Stimulated activated CD4-positive, alpha-beta T cell treated with anti-CD3 and anti-CD28 coated beads, Interleukin-1b, Interleukin-23, amount 100 ng/mL, for 24 hours (primary cell): ENCODE measurements around the gene ZNF296.

Experiments used
- DNase-seq, 4 experiments: peaks; one replicate each; pipeline ENCODE4 v3.0.0-alpha.2; 2020; ENCODE audit warnings: low read depth in 4 of 4, low spot score in 1 of 4

The ZNF296 gene

DNA sequence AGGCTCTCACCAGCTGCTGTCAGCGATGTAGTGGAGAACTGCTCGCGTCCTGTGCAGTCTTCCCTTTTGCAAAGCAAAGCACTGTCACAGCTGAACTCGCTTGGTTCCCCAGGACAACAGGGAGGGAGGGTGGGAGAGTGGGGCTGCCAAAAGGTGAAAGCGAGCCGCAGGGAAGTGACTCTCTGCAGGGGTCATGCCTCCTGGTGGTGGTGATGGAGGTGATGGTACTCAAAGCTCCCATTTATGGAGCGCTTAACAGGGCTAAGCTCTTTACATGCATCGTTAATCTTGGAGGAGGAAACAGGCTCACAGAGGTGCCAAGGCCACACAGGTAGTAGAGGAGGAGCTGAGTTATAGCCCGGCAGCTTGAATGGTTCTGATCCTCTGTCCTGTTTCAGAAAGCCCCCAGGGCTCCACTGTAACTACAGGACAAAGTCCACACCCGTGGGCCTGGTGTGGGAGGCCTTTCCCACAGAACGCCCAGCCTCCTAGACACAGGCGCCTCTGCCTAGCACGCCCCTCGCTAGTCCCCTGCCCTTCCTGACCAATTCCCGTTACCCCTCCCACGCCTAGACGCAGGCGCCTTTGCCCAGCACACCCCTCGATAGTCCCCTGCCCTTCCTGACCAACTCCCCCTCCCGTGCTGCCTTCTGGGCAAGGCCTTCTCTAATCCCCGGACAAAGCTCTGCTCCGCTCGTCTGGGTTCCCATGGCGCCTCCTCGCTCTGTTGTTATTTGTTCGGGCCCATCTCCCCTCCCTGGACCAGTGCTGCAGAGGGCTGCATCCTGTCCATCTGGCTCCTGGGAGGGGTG is 27.4 kb upstream of the ZNF296 start:
- no peak for DNase-seq

DNA sequence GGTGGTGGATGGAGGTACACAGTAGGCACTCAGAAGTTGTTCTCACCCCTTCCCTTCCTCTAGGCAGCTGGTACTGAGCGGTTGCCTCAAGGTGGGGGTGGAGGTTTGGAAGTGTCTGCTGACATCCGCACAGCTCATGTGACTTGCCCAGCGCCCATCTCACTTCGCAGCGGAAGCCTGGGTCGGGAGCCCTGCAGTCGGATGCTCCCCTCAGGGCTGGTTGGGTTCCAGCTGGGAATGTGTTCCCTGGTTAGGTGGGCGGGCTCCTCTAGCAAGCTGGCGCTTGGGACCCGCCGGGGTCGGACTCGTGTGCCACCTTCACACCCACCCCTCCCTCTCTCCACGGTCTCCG is 26.9 kb upstream of the ZNF296 start:
- no peak for DNase-seq

DNA sequence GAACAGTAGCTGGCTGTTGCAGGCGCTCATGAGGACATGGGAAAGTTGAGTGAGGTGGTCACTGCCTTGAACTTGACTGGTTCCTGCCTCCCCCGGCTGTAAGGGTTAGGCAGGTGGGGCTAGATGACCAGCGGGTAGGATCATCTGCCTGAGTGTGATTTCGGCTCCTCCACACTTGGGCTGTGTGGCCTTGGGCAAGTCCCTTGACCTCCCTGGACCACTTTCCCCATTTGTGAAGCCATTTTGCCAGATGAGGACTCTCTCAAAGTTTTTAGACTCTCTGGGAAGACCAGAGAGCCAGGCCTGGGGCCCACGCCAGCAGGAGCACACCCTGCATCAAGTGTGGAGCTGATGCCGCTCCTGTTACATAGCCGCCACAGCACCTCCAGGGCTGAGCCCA is 26.2 kb upstream of the ZNF296 start:
- DNase-seq, result no peak

DNA sequence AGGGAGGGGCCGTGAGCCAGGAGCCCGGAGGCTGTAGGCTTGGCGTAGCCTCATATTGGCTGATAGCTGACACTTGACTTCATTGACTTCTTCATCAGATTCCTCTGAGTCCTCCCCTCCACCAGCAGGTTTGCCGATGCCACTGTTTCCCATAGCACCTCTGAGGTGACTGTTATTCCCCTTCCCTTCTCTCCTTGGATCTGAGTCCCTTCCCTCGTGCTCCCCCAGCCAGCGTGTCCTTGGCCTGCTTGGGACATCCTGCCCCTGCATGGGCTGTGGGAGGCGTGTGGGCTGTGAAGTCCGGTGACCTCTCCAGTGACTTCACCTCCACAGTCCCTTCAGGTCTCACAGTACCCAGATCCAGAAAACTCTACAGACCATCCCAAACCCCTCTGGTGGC is 25.5 kb upstream of the ZNF296 start:
- DNase-seq, result no peak

DNA sequence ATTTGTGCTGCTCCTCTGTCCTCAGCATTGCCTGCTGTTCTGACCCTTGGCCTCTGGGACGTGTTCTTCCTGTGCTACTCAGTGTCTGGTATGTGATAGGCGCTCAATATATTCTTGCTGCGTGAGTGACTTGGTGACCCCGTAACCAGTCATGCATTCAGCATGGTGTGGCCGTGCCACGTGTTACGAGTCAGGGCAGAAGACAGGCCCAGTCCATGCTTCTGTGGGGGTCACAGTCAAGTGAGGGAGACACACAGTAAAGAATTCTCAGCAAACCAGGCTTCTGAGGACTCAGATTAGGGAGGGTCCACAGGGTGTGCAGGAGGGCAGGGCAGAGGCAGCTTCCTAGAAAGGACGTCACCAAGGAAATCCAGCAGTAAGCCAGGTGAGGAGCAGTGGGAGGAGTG is 24.6 kb upstream of the ZNF296 start:
- no peak for DNase-seq

DNA sequence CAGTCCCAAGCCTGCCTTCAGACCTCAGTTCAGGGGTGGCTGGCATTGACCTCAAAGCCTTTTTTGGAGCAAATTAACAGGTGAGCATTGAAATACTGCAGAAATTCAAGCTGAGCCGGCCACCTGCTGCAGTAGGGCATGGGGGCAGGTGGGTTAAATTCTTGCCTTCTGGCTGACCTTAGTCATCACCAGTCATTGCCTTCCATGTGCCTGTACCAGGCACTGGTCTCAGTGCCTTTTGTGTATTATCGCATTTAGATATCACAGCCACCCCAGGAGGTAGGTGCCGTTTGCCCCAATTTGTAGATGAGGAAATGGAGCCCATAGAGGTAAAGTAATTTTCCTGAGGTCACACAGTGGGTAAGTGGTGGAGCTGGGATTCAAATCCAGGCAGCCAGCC is 23.9 kb upstream of the ZNF296 start:
- no peak for DNase-seq

DNA sequence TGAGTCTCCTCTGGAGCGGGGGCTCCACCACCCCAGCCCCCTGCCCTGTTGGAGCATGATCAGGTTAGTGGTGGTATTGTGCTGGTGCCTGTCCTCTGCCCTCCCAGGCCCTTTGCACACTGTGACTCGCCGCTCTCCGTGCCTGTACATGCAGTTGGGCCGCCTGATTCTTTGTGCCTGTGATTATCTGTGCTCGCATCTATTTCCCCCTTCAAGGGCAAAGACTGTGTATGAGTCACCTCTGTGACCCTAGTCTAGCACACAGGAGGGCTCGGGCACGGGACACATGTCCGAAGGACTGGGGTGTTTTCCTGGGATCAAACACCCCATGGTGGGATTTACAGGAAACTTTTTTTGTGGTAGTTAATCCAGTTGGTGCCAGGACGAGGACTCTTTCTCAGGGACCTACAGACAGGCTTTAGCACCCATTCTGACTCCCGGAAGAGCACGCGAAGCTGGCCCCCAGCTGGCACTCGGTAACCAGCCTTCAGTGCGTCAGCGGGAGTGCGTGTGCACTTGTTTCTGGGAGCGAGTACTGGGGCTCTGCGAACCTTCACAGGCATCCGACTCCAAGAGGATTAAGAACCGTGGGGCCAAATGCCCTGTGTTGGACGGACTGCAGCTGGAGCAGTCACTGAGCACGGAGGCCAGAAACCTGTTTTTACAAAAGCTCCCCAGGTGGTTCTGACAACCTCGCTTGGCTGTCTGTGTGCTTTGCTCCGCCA is 23.4 kb upstream of the ZNF296 start:
- DNase-seq, result no peak

DNA sequence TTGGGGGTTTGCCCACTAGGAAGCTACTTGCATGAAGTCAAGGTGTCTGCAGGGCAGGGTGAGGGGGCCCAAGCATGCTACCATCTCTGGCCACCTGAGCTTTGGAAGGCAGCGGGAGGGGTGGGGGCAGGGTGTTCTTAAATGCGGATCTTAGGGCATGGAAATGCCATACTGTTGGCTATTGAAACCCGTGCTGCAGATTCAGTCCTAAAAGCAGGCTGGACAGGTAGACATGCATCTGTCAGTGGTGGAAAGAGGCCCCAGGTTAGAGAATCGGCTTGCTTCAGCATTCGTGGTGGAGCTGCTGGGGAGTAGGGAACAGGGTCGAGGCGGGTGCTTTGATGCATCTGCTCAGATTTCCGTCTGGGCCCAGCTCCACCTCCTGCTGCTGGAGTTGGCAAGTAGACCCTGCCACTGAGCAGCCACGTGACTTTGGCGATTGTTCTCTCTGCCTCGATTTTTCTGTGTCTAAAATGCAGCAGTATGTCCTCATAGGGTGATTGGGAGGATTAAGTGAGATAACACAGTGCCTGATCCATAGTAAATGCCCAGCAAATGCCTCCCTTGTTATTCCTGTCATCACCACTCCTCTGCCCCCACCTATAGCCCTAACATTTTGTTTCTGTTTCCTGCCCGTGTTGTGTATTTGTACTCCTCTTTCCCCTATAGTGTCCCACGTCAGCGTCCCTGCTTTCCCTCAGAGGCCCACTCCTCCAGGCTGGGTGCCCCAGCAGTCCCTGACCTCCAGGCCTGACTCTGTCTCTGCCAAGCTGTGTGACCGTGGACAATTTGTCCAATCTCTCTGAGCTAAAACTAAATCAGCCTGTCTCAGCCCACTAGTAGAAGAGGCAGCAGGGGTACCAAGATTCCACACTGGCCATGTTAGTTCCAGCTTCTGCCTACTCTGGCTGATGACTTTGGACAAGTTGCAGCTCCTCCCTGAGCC is 22.5 kb upstream of the ZNF296 start:
- no peak for DNase-seq

DNA sequence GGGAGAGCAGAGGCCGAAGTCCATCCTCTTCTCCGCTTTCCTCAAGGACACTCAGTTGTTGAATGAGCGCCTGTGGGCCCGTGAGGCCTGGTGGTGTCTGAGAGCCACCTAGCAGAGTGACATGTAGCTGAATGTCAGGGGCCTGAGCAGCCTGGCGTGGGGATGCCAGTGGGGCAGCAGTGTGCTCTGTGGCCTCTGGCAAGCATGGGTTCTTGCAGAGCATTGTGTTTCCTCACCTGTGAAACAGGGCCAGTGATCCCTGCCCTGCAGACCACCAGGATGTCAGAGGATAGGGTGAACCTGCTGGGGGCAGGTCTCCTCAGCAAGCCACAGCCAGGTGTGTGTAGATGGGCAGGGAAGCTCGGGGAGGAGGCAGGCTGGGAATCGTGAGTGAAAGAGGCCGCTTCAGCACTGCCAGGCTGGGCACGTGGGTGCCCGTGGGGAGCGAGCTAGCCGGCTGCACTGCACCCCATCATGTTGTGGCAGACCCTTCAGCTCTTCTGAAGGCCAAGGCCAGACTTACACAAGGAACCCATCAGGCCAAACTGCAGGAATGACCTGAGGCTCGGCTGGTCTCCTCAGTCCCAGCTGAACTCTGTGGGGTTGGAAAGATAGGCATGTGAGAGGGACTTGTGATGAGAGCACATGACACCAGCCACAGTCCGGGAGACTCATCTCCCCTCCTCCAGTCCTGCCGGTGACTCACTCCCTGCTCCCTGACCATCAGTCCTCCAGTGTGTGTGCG is 21.7 kb upstream of the ZNF296 start:
- no peak for DNase-seq

DNA sequence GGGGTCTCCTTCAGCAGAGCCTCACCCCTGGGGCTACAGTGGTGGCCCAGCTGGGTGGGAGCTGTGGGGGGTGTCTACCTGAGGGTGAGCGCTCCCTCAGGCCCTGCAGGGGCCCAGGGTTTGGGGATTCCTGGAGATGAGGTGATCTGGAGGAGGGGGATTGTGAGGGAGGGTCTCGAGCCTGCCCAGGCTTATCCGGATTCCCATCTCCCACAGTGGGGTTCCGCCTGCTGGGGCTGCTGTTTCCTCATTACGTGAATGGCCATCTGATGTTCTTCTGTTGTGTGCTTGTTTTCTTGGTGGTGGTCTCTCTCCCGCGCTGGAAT is 21.1 kb upstream of the ZNF296 start:
- no peak for DNase-seq

DNA sequence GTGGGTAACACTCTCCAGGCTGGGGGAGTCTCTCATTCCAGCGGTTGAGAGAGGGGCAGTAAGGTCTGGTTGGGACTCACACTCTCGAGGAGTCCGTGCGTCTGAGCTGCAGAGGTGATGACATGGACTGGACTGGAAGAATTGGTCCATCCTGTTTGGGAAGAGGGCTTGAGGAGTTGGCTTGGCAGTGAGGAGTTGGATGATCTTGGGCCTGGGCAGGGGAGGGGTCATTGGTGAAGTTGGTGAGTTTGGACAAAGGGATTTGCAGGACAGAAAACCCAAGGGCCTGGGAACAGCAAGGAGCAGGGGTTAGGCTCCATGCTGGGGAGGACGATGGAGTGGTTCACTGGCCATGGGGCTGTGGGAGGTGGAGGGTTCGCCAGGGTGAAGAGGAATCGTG is 20.4 kb upstream of the ZNF296 start:
- no peak for DNase-seq

DNA sequence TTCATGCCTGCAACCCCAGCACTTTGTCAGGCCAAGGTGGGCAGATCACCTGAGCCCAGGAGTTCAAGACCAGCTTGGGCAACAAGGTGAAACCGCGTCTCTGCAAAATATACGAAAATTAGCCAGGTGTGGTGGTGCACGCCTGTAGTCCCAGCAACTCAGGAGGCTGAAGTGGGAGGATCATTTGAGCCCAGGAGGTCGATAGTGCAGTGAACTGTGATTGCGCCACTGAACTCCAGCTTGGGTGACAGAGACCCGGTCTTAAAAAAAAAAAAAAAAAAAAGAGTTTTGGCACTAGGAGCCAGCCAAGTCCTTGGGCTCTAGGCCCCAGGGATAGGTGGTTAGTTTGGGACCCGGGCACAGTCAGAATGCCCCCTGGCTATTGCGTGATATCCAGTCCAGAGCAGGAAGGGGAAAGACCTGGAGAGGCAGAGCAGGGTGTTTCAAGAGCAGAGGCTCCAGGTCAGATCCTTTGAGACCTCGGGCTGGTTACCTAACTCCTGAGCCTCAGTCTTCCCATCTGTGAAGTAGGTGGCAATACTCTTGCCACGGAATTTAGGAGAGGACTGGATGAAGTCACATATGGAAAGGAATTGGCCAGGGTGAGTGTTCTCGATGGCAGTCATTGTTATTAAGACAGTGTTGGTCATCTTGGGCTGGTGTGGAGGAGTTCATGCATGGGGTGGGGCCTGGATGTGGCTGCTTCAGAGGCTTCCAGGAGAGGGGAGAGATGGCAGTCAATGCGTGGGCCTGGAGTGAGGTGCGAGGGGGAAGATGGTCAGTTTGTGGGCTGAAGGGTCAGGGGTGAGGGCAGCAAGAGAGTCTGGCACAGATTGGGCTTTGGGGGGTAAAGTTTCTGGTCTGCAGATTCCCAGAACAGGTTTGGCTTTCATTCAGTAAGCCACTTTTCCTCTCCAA is 19.5 kb upstream of the ZNF296 start:
- no peak for DNase-seq

DNA sequence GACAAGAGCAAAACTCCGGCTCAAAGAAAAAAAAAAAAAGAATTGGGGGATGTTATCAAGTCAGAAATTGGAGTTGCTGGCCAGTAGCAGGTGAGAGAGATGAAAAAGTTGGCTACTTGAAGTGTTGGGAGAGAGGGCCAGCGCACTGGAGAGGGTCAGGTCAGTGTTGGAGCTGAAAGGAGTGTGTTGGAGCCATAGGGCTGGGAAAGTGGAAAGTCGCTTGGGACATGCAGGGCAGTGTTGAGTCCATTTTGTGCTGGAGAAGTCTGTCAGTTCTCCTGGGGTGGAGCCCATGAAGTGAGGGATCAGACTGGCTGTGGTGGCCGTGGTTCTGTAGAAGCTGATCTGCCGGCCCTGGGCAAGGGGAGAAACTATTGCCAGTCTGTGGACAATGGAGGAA is 18.4 kb upstream of the ZNF296 start:
- DNase-seq, result no peak

DNA sequence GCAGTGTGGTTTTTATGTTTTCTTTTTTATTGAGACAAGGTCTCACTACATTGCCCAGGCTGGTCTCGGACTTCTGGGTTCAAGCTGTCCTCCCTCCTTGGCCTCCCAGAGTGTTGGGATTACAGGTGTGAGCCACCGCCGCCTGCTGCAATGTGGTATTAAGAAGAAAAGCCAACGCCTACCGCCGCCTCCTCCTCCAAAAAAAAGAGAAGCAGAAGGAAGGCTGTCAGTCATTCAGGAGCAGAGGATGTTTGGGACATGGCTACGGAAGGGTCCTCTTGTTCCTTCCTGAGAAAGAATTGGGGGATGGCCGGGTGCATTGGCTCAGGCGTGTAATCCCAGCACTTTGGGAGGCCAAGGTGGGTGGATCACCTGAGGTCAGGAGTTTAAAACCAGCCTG is 17.9 kb upstream of the ZNF296 start:
- DNase-seq, result no peak

DNA sequence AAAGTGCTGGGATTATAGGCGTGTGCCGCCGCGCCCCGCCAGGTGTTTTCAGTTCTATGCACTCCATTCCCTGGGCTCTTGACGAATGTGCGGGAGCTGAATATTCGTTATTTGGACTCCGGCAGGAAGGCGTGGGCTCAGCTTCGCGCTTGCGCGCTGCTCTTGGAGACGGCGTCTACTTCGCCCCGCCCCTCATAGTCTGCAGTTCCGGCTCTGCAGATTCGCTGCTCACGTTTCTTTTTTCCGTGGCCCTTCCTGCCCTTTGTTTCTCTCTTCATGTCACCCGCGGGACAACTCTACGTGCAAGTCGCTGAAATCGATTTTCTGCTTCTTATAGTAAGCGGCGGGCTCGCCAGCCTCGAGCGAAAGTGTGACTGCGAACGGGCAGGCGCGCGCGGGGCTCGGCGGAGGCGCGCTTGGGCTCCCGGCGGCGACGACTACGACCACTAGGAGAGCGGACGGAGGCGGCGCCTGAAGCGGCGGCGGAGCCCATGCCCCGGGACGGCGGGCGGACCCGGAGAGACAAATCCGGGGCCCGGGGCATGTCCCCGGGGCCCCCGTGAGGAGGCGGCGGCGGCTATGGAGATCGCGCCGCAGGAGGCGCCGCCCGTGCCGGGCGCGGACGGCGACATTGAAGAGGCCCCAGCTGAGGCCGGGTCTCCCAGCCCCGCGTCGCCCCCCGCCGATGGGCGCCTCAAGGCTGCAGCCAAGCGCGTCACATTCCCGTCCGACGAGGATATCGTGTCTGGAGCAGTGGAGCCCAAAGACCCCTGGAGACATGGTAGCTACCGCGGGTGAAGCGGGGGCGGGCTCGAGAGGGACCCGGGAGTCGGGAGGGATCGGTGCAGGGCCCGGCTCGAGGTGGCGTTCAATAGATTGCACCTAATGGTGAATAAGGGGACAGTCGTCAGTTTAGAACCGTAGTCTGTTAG is 16.7 kb upstream of the ZNF296 start, which contains the start of gene PPP1R37:
PPP1R37 (plus strand) TSS at position 433 of the 932 bp plus-strand sequence; CDS start at position 580, 147 bp downstream.
- DNase-seq, result peak; percentile 77 to 88 (median 82)

DNA sequence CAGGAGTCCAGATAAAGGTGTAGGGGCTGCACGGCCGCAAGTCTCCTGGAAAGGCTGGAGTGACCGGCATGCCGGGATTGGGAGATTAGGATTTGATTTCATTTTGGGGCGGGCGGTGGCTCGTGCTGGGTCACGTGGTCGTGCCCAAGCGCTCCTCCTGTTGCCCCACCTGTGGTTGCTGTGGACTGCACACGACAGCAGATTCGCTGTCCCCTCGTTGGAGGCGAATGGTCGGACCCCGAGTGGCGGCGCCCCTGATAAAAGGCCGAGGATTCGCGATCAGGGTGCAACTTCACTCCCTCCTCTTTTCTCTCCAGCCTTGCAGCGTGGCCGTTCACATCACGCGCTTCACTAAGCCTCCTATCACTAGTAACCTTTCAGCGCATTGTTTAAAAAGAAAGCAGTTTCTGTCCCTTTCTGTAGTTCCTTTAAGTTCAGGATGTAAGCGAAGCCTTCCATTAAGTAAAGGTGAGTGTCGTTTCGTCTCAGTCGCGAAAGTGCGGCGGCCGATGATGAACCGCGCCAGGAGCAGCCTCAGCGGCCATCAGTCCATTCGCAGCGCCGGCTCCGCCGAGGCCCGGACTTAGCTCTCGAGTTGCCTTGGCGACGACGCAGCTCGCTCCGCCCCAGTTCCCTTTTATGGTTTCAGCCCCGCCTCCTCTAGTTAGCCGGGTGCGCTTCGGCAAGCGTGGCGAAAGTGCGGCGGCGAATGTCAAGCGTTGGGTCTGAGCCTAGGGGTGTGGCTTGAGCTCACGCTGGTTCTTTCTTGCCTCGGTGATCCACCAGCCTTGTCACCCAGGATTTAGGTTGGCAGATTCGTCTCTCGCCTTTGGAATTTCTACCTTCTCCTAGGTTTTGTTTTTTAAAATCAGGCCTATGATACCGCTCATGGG is 15.0 kb upstream of the ZNF296 start:
- DNase-seq, result peak; percentile 77 to 96 (median 94)

DNA sequence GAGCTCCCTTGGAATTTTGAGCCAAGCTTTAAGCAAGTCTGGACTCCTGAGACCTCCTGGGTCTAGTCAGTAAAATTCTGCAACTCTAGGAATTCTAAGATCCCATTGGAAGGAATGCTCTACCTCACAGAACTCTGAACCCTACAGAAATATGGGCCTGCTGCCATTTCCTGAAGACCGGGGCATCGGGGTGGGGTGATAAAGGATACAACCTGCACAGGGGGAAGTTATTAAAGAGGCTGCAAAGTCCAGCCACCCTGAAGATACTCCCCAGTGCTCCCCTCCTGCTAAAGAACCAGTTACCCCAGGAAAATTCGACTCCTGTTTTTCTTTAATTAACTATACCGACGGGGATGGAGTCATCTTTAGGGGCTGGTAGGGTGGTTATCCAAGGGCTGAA is 14.3 kb upstream of the ZNF296 start:
- no peak for DNase-seq

DNA sequence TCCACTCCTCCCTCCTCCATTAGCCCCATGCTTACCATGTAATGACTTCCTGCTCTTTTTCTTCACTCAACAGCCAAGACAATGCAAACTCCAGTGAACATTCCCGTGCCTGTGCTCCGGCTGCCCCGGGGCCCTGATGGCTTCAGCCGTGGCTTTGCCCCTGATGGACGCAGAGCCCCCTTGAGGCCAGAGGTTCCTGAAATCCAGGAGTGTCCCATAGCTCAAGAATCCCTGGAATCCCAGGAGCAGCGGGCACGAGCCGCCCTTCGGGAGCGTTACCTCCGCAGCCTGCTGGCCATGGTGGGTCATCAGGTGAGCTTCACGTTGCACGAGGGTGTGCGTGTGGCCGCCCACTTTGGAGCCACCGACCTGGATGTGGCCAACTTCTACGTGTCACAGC is 13.8 kb upstream of the ZNF296 start:
- no peak for DNase-seq
